Effector memory CD4-positive, alpha-beta T cell (primary cell): Measurements from ENCODE around the gene PLA2G4C.

Experiments used
- DNase-seq, 3 donors: peaks; one replicate each; pipeline ENCODE4 v3.0.0-alpha.2; 2020
- H3K27ac ChIP-seq: 2 replicates; pipeline ENCODE4 v1.7.0; 2013; ENCODE audit warnings: mild to moderate bottlenecking, low read length, moderate library complexity; ENCODE audit not compliant: insufficient read depth, poor library complexity, severe bottlenecking
- H3K27me3 ChIP-seq: replicated peaks from 2 replicates; pipeline ENCODE4 v1.7.0; 2013; ENCODE audit warnings: mild to moderate bottlenecking, low read length; ENCODE audit not compliant: insufficient read depth, control insufficient read depth, poor library complexity, severe bottlenecking
- H3K36me3 ChIP-seq: 2 replicates; pipeline ENCODE4 v1.7.0; 2013; ENCODE audit warnings: mild to moderate bottlenecking, low read length, moderate library complexity; ENCODE audit not compliant: control insufficient read depth, insufficient read depth
- H3K4me1 ChIP-seq: 2 replicates; pipeline ENCODE4 v1.7.0; 2013; ENCODE audit warnings: low read length, mild to moderate bottlenecking; ENCODE audit not compliant: control insufficient read depth, insufficient read depth, poor library complexity, severe bottlenecking
- H3K4me3 ChIP-seq: 2 replicates; pipeline ENCODE4 v1.7.0; 2013; ENCODE audit warnings: low read length, low read depth, mild to moderate bottlenecking; ENCODE audit not compliant: insufficient read depth, poor library complexity, severe bottlenecking
- H3K9me3 ChIP-seq: 2 replicates; pipeline ENCODE4 v1.7.0; 2013; ENCODE audit warnings: mild to moderate bottlenecking, low read length, moderate library complexity; ENCODE audit not compliant: control insufficient read depth

Gene PLA2G4C

DNA sequence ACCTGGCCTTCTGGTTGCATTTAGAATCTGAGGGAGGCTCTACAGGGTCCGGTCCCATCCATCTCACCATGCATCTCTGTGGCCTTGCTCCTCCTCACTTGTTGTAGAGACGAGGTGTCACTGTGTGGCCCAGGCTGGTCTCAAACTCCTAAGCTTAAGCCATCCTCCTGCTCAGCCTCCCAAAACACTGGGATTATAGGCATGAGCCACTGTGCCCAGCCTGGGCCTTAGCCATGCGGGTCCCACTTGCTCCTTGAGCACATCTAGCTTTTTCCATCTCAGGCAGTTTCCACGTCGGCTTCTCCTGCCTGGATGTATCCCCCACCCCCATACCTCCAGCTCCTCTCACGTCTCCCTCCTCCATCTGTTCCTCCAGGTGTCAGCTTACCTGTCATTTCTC, 106.4 kb downstream of the PLA2G4C start:
- H3K27me3 ChIP-seq, result peaks cover 4% of the 10 kb centered on the region
- H3K4me1 ChIP-seq, result no peaks in the 10 kb centered on the region
- H3K9me3 ChIP-seq, result no peaks in the 10 kb centered on the region
- H3K4me3 ChIP-seq, result no peak overlapping the region
- DNase-seq, result no peak
- no peak overlapping the region for H3K27ac ChIP-seq
- no peaks in the 10 kb centered on the region for H3K36me3 ChIP-seq

DNA sequence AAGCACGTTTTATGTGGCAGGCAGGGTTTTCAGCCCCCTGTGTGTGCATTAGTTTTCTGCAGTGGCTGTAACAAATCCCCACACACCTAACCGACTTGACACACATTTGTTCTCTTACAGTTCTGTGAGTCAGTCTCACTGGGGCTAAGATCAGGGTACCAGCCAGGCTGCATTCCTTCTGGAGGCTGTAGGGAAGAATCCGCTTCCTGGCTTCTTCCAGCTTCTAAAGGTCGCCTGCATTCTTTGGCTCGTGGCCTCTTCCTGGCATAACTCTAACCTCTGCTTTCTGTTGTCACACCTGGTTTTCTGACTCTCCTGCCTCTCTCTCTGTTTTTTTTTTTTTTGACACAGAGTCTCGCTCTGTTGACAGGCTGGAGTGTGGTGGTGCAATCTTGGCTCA, 109.8 kb downstream of the PLA2G4C start:
- H3K27me3 ChIP-seq, result no peaks in the 10 kb centered on the region
- H3K4me3 ChIP-seq, result no peak overlapping the region
- H3K36me3 ChIP-seq, result no peaks in the 10 kb centered on the region
- H3K27ac ChIP-seq, result no peak overlapping the region
- no peak for DNase-seq
- H3K9me3 ChIP-seq, result no peaks in the 10 kb centered on the region
- H3K4me1 ChIP-seq, result no peaks in the 10 kb centered on the region

DNA sequence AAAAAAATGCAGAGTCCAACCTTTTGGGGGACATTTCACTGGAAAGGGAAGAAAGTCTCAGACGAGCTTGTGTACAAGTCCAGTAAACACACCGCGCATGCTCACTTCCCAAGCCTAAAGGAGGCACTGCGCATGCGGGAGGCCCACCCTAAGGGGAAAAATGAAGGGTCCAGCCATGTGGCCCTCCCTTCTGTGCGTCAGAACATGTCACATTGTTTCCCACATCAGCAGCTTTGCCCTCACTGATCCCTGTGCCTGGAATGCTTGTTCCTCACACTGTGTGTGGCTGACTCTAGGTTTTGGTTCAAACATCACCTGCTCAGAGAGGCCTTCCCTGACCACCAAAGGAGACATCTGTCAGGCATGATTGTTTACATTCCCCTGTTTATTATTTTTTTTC, 111.8 kb downstream of the PLA2G4C start:
- DNase-seq, result no peak
- Histone ChIP-seq H3K27ac (no peak overlapping the region), H3K4me3 (no peak overlapping the region), H3K27me3 (no peaks in the 10 kb centered on the region), H3K36me3 (no peaks in the 10 kb centered on the region), H3K4me1 (no peaks in the 10 kb centered on the region), H3K9me3 (no peaks in the 10 kb centered on the region)
